ENCODE data around the gene DLX4. TPM values are rescaled to one million over a fixed set of nuclear protein-coding genes. Genes with fewer than 3 reads are reported as not detected.

Gene DLX4
- total and polyA plus RNA-seq, 2 donors: 0.20 TPM; not detected in 1

DNA sequence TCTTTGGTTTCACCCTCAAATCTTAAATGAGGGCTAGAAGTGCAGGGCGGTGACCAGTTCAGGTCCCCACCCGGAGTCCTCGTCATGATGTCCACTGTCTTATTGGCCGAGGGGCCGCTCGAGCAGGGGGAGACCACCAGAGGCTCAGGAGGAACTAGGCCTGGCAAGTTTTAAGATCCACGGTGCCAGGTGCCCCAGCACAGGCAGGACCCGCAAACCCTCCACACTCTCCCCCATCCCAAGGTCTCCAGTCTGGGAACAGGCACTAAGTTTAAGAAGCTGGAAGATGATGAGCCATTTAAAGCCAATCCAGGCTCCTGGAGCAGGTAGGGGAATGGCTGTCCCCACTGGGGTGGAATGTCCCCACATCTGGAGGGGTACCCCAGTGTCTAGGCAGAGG lies 21.9 kb downstream of the DLX4 start:
- Histone ChIP-seq H3K4me3 (ENCODE audit: low read depth, low read length) (no peak overlapping the region), H3K27ac (ENCODE audit: low read depth) (no peak overlapping the region), H3K36me3 (ENCODE audit: insufficient read depth) (no peaks in the 10 kb centered on the region), H3K4me1 (ENCODE audit: insufficient read depth) (no peaks in the 10 kb centered on the region)
- DNase-seq (ENCODE audit: extremely low spot score): no peak
- WGBS: 85% methylated on average over 8 of the region's 8 CpGs

DNA sequence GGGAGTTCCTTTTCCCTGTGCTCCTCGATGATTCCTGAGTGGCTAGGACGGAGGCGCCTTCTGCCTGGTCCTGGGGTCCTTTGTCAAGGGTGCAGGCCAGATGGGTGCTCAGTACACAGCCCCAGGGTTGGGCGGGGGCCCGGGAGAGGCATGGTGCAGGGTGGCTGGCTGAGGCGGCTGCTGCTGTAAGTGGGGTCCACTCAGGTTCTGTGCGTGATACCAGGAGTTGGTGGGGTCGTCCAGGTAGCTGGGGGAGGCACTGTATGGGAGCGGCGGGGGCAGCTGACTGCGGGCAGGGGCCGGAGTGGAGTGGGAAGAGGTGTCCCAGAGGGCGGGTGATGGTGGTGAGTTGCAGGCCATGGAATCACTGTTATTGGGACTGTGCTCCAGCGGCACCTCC lies 22.4 kb downstream of the DLX4 start:
- no peak for DNase-seq (ENCODE audit: extremely low spot score)
- Histone ChIP-seq H3K4me1 (ENCODE audit: insufficient read depth) (no peaks in the 10 kb centered on the region), H3K27ac (ENCODE audit: low read depth) (no peak overlapping the region), H3K4me3 (ENCODE audit: low read depth, low read length) (no peak overlapping the region), H3K36me3 (ENCODE audit: insufficient read depth) (no peaks in the 10 kb centered on the region)
- 86% methylated on average over 14 of the region's 14 CpGs for WGBS

DNA sequence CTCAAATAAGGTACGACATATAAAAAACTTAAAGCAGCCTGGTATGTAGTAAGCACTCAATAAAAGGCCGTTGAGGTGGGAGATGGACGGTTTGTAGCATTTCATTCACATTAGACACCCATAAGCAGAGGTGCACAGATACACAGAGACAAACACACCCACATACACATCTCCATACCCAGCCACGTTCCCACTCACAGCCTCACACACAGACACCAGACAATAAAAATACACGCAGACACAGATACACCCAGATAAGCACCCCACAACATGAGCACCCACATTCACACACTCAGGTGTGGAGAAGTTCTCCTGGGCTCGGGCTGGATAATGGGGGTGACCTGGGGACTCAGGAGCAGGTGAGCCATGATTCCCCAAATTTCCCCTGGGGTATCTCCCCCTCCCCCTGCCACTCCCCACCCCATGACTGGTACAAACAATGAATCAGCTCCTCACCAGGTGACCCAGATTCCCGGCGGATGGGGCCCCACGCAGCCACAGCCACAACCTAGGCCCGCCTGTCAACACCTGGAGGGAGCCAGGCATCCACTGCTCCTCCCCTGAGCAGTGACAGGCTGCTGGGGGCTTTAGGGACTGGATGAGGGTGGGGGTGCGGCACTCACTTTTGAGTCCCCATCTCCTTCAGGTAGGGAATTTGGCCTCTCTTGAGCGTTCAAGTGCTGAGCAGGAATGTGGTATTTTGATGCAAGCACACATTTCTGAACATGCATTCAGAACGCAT lies 23.4 kb downstream of the DLX4 start:
- H3K4me3 ChIP-seq (ENCODE audit: low read depth, low read length): no peak overlapping the region
- H3K4me1 ChIP-seq (ENCODE audit: insufficient read depth): no peaks in the 10 kb centered on the region
- no peak for DNase-seq (ENCODE audit: extremely low spot score)
- H3K36me3 ChIP-seq (ENCODE audit: insufficient read depth): no peaks in the 10 kb centered on the region
- H3K27ac ChIP-seq (ENCODE audit: low read depth): no peak overlapping the region
- WGBS: 80% methylated on average over 13 of the region's 13 CpGs

DNA sequence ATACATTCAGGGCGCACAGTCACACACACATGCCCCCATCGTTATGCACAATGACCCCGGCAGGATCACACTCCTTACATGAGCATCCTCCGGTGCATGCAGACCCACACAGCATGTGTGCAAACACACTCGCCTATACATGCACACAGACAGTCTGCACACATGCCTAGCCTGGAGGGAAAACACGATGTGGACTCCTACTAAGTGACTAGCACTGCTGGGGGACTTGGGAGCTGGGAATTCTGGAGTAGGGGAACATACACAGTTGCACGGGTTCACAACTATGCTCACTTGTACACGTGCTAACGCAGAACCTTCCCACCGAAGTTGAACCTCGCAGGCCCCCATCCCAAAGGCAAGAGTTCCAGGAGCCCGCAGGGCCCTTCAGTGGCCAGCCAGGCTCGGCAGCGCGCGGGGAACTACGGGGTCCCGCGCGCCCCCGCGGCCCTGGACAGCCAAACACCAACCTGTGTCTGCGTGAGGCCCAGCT lies 24.0 kb downstream of the DLX4 start:
- no peak for DNase-seq (ENCODE audit: extremely low spot score)
- WGBS: 27% methylated on average over 23 of the region's 23 CpGs
- H3K4me1 ChIP-seq (ENCODE audit: insufficient read depth): no peaks in the 10 kb centered on the region
- H3K4me3 ChIP-seq (ENCODE audit: low read depth, low read length): peak overlapping the region; percentile 47
- no peaks in the 10 kb centered on the region for H3K36me3 ChIP-seq (ENCODE audit: insufficient read depth)
- no peak overlapping the region for H3K27ac ChIP-seq (ENCODE audit: low read depth)

DNA sequence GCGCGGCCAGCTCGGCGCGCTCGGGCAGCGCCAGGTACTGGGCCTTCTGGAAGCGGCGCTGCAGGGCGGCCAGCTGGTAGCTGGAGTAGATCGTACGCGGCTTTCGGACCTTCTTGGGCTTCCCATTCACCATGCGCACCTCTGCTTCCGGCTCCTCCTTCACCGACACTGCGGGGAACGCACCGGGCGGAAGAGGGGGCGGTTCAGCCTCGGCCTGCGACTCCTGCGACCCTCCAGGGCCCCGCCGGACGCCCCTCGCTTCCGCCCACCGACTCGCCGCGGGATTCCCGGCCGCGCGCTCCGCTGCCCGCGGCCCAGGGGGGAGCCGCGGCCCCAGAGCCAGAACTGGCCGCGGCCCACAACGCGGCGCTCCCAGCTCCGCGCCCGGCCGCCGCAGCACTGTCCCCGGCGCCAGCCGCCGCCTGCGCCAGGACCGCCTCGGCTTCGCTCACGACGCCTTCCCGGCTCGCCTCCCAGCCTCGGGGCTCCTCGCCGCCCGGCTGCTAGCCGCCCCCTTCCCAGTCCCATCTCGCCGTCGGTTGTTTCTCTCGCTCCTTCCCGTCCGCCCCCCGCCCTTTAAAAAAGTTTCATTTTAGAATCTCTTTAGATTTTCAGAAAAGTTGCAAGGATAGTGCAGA lies 24.6 kb downstream of the DLX4 start:
- Histone ChIP-seq H3K27ac (ENCODE audit: low read depth) (no peak overlapping the region), H3K4me1 (ENCODE audit: insufficient read depth) (no peaks in the 10 kb centered on the region), H3K36me3 (ENCODE audit: insufficient read depth) (no peaks in the 10 kb centered on the region), H3K4me3 (ENCODE audit: low read depth, low read length) (peak overlapping the region; percentile 47)
- DNase-seq (ENCODE audit: extremely low spot score): no peak
- WGBS: under 1% methylated on average over 77 of the region's 77 CpGs

DNA sequence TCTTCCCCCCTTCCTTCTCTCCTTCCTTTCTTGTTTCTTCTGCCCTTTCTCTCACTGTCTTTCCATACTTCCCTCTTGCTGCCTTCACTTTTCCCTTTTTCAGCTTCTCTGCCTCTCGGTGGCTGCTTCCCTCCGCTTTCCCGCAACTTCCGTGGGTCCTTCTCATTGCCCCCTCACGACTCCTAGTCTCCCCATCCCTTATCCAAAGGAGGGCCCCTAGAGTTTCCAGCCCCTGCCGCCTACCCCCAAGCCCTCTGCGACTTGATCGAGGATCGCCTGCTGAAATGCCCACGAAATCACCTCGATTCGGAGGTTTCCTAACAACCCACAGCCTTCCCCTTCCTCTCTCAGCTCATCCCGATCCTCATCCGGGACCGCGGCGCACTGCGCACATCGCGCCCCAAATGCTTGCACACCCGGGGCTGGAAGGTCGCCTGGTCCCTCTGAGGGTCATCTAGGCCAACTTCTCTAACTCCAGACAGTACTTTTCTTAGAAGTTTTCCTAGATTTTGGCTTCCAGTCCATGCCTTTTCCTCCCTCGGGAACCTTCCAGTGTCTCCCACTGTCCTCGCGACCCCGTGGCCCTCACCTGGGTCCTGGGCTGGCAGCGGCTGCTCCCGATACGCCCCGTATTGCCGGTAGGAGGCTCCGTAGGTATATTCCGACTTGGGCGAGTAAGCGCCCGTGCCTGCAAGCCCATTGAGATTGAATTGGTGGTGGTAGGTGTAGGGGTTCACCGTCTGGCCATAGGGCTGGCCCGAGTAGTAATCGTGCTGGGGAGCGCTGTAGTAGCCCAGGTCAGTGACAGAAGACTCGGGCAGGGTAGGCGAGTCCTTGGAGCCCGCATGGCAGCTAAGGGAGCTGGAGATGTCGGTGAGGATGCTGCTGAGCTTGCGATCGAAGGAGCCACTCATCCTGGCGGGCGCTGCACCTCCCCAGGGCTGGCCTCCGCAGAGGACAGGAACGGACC lies 25.4 kb downstream of the DLX4 start:
- Histone ChIP-seq H3K36me3 (ENCODE audit: insufficient read depth) (no peaks in the 10 kb centered on the region), H3K4me1 (ENCODE audit: insufficient read depth) (no peaks in the 10 kb centered on the region), H3K4me3 (ENCODE audit: low read depth, low read length) (peak overlapping the region; percentile 47), H3K27ac (ENCODE audit: low read depth) (no peak overlapping the region)
- 5% methylated on average over 50 of the region's 50 CpGs for WGBS
- DNase-seq (ENCODE audit: extremely low spot score): no peak

DNA sequence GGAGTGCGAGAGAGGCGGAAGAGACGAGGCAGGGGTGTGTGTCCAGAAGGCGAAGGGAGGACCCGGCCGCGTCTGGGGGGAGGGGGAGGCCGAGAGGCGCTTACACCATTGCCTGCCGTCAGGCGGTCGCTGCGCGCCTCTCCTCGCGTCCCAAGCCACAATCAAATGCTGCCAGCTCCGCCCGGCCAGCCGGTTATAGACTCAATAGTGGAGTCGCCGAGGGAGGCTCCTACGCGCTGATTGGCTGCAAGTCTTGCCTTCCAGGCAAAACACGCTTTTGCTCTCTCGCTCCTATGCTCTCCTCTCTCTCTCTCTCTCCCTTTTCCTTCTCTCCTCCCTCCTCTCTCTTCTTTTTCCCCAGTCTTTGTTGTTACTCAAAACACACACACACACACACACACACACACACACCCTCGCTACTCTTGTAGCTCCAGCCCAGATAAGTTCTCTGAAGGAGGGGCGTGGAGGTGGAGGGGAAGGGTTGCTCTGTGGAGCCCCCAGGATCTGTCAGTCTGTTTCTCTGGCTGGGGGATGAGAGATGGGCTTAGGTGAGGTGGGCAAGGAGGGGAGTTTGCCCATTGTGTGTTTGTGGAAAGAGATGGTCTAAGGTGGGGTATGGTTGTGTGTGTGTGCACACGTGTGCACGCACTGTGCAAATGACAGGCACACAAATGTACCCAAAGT lies 26.2 kb downstream of the DLX4 start, which contains the start of gene DLX3:
TSS of gene DLX3 (minus strand) at position 170 of the 684 bp plus-strand sequence. CDS start 226 bp downstream, outside the sequence.
- DNase-seq (ENCODE audit: extremely low spot score): peak; percentile 76
- H3K36me3 ChIP-seq (ENCODE audit: insufficient read depth): no peaks in the 10 kb centered on the region
- peak within 1 kb of the TSS; percentile 47 for H3K4me3 ChIP-seq (ENCODE audit: low read depth, low read length)
- no peak within 1 kb of the TSS for H3K27ac ChIP-seq (ENCODE audit: low read depth)
- 3% methylated on average over 29 of the region's 29 CpGs for WGBS
- no peaks in the 10 kb centered on the region for H3K4me1 ChIP-seq (ENCODE audit: insufficient read depth)

DNA sequence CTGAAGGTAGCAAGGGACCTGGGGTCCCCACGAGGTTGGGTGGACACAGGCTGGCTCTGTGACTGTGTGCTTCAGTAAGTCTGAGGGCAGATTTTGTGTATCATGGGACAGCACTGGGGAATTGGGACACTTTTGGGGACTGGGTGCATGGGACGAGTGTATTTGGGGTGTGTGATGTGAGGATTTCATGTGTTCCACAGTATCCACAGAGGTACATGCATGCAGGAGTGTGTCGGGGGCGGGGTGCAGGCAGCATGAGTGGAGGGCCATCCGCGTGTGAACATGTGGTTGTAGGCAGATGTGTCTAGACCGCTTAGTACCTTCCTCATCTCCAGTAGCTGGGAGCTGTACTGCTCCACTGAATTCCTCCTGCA lies 27.1 kb downstream of the DLX4 start:
- WGBS: 43% methylated on average over 7 of the region's 7 CpGs
- Histone ChIP-seq H3K27ac (ENCODE audit: low read depth) (no peak overlapping the region), H3K36me3 (ENCODE audit: insufficient read depth) (no peaks in the 10 kb centered on the region), H3K4me1 (ENCODE audit: insufficient read depth) (no peaks in the 10 kb centered on the region), H3K4me3 (ENCODE audit: low read depth, low read length) (no peak overlapping the region)
- DNase-seq (ENCODE audit: extremely low spot score): no peak

DNA sequence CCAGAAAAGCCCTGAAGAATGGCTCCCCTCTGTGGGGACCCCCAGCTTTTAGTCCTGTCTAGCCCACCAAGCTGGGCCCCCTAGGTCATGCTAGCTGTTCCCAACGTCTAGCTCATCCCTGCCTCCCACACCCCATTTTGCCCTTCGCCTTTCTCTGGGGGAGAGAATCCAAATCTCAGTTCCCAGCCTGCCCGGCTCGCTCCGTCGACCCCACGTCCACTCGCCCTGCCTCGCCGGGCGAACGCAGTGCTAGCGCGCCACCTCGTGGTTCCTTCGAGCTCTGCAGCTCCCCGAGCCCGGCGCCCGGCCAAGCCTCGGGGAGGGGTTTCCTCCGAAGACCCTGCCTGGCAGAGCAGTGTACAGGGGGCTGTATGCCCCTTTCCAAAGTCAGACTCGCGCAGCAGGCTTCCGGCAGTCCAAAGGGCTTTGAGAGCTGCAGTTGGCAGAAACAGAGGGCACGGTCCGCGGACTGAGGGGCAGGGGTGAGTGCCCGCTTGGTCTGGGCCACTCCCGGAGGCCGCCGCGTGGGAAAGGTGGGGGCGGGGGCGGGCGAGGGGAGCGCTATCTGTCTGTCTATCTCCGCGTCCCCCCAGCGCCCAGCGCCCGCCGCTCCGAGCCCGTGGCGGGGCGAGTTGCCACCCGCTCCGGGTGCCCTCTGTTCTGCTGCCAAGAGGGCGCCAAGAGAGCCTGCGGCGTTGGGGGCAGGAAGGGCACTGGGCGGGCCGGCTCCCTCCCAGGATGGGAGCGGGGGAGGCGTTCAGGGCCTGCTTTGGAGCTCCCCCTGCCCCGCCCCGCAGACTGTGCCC lies 27.7 kb downstream of the DLX4 start:
- WGBS: 2% methylated on average over 58 of the region's 58 CpGs
- no peak overlapping the region for H3K27ac ChIP-seq (ENCODE audit: low read depth)
- H3K36me3 ChIP-seq (ENCODE audit: insufficient read depth): no peaks in the 10 kb centered on the region
- DNase-seq (ENCODE audit: extremely low spot score): no peak
- H3K4me1 ChIP-seq (ENCODE audit: insufficient read depth): no peaks in the 10 kb centered on the region
- peak overlapping the region; percentile 21 for H3K4me3 ChIP-seq (ENCODE audit: low read depth, low read length)

DNA sequence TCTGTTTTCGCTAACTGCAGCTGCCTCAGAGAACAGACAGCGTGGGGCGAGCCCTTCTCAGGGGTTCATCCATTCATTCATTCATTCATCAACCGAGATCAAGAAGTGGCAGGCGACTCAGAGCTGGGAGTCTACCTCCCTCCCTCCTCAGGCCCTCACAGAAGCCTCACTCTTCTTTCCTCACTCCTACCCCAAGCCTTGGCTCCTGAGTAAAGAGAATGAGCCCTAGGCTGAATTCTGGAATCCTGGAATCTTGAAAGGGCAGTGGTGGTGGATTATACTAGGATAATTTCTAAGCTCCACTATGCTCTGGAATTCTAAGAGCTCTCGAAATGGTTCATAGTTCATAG lies 28.3 kb downstream of the DLX4 start:
- Histone ChIP-seq H3K4me3 (ENCODE audit: low read depth, low read length) (no peak overlapping the region), H3K27ac (ENCODE audit: low read depth) (no peak overlapping the region)
- 27% methylated on average over 6 of the region's 6 CpGs for WGBS

DNA sequence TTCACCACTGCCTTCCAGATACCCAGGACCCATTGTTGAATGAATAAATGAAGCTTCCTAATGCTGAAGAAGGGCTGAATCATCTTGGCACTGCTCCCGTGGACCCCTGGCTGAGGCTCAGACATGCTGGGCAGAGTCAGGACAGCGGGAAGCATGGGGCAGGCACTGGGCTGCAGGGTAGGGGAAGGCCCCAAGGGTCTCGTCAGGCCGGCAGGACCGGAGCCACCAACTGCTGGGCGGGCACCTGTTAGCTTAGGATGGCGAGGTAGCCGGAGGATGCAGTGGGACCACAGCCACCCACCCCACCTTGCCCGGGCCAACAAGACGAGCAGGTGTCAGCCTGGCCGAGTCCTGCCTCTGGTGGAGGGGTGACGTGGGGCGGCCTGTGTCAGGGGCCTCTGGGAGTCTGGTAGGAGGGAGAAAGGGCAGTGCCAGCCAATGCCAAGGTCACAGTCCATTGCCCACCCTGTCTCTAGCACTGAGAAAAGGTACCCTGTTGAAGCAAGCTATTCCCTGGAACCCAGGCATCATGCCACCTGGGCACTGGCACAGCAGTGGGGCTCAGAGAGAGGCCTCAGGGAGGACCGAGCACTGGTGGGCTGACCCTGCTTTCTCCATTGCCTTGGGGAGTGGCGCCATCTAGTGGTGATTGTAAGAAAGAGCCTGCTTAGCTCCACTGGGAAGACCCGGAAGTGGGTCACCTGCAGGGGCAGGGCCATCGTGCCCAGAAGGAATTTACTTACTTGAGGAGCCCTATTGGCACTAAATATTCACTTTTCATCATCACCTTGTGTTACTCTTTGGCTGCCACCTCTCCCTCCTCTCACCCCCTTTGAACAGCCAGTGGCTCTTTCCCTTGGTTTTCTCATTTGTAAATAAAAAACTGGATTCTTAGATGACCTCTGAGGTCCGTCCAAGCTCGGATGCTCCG lies 29.0 kb downstream of the DLX4 start:
- DNase-seq (ENCODE audit: extremely low spot score): peak; percentile 72
- 40% methylated on average over 20 of the region's 20 CpGs for WGBS
- Histone ChIP-seq H3K36me3 (ENCODE audit: insufficient read depth) (no peaks in the 10 kb centered on the region), H3K4me1 (ENCODE audit: insufficient read depth) (no peaks in the 10 kb centered on the region), H3K27ac (ENCODE audit: low read depth) (no peak overlapping the region), H3K4me3 (ENCODE audit: low read depth, low read length) (no peak overlapping the region)

More for the DNA sequence above, 28.3 kb downstream of the DLX4 start:
- Histone ChIP-seq H3K4me1 (ENCODE audit: insufficient read depth) (no peaks in the 10 kb centered on the region), H3K36me3 (ENCODE audit: insufficient read depth) (no peaks in the 10 kb centered on the region)
- DNase-seq (ENCODE audit: extremely low spot score): no peak

Data from urinary bladder (tissue), 4 donors.